ENCODE measurements around the gene NRG4.
"Not testable (repeated sequence)": the region's sequence is repeated elsewhere in the genome, so short reads cannot be mapped to it uniquely, and the experiment has no call there.

The NRG4 gene

DNA sequence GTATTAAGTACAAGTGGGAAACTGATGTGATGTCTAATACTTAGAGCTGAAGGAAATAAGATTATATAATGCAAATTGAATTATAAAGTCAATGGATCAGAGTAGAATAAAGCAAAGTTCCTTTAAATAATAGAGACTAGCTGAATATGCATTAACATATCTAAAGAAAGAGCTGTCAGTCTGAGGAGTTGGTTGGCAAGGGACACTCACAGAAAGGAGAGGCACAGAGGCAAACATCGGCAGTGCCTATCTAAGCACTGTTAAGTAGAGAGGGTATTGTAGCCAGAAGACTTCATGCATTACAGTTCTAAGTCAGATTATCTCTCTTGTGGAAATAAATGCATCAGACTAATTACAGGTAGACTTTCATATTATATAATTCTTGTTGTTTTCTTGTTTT, 16.6 kb downstream of the NRG4 start:
- FAIRE-seq (no peak), DNase-seq (ENCODE audit: insufficient read length, low spot score) (no peak)

GRCh38 chr15:75994220-75994619, 18.0 kb downstream of the NRG4 start:
- FAIRE-seq (no peak), DNase-seq (ENCODE audit: insufficient read length, low spot score) (no peak)

DNA sequence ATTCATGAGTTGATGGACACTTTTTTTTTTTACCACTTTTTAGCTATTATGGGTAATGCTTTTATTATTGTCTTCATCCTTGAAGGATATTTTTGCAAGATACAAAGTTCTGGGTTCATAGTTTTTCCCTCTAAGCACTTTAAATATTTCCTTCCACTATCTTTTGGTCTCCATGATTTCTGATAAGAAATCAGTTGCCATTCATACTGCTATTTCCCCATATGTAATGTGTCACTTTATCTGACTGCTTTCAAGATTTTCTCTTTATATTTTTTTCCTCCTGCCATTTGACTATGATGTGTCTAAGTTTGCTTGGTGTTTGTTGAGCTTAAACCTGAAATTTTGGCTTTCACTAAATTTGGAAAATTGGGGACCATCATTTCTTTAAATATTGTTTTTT, 19.3 kb downstream of the NRG4 start:
- no peak for DNase-seq (ENCODE audit: insufficient read length, low spot score)
- FAIRE-seq: no peak

DNA sequence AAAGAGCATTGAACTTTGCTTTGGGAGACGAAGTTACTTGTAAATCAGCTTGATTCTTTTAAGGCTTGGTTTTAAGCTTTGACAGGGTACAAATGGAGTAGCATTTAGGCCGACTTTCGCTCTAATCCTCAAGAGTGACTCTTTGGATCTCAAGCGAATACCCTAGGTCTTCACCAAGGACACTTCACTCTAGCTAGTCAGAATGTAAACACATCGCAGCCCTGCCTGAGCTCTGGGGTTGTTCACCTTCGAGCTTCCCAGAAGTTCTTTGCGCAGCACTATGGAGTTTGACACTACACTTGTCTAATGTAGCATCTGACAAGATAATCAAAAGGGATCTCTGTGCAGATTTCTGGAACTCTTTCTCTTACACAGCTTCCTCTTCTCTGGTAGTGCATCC, 22.3 kb downstream of the NRG4 start:
- DNase-seq (ENCODE audit: insufficient read length, low spot score) (no peak), FAIRE-seq (no peak)

GRCh38 chr15:75989045-75989444, 23.2 kb downstream of the NRG4 start:
- FAIRE-seq (no peak), DNase-seq (ENCODE audit: insufficient read length, low spot score) (no peak)

DNA sequence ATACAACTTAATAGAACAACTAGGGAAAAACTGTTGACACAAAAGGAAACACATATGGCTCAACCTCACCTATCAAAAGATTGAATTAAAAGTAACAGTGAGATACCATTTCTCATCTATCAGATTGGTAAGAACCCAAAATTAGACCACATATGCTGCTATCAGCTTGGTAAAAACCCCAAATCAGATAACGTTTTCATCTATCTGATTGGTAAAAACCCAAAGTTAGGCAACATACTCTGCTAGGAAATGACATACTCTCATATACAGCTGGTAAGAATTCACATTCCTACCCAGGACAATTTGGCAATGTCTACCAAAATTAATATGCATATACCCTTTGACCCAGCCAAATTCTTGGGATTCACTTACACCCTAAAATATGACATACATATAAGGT, 26.3 kb downstream of the NRG4 start:
- no peak for DNase-seq (ENCODE audit: insufficient read length, low spot score)
- no peak for FAIRE-seq

GRCh38 chr15:75984706-75985105, 27.5 kb downstream of the NRG4 start:
- DNase-seq (ENCODE audit: insufficient read length, low spot score); FAIRE-seq: not testable (repeated sequence)

DNA sequence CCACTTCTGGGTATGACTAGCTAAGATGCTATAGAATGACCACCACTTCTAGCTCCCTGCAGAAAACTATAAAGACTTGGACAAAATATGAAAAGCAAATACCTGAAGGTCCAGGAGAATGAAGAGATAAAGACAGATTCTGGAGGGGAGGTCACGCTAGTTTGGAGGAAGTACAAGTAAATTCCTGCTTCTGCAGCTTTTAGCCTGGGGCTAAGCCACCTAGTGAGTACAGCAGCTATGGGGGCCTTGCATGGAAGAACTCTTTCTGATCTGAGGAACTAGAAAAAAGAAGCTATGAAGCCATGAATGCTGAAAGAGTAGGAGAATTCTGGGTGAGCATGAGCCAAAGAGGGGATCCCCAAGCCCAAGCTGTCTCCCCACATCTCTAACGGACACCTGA, 29.8 kb downstream of the NRG4 start:
- FAIRE-seq: no peak
- DNase-seq (ENCODE audit: insufficient read length, low spot score): no peak

- FAIRE-seq: no peak
These were observed 30.9 kb downstream of the NRG4 start for GRCh38 chr15:75981149-75981815.

DNA sequence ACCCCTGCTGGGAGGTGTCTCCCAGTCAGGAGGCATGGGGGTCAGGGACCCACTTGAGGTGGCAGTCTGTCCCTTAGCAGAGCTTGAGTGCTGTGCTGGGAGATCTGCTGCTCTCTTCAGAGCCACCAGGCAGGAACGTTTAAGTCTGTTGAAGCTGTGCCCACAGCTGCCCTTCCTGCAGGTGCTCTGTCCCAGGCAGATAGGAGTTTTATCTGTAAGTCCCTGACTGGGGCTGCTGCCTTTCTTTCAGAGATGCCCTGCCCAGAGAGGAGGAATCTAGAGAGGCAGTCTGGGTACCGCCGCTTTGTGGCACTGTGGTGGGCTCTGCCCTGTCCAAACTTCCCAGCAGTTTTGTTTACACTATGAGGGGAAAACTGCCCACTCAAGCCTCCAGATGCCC, 35.5 kb downstream of the NRG4 start:
- DNase-seq (ENCODE audit: insufficient read length, low spot score); FAIRE-seq: not testable (repeated sequence)

More at GRCh38 chr15:75981149-75981815, 30.9 kb downstream of the NRG4 start:
- no peak for DNase-seq (ENCODE audit: insufficient read length, low spot score)

DNA sequence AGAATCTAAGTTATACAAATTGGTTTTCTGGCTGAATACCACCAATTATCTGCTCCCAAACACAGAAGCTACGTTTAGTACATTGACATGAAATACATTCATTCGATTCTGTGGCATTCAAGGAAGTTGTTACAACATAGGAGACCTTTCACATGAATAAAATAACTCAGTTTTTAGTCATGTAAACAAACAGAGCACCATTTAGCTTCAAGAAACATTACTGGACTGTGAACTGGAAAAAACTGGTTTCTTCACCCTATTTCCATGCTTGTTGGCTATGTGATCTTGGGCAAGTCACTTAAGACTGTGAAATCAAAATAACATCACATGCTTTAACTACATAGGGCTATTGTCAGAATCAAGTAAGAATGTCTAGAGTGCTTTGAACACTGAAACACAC, 46.2 kb downstream of the NRG4 start:
- DNase-seq (ENCODE audit: insufficient read length, low spot score): no peak
- no peak for FAIRE-seq

- DNase-seq (ENCODE audit: insufficient read length, low spot score): no peak
- no peak for FAIRE-seq
These were observed 50.9 kb downstream of the NRG4 start for GRCh38 chr15:75961331-75961730.

- FAIRE-seq: no peak
These were observed 56.5 kb downstream of the NRG4 start for GRCh38 chr15:75955720-75956119.

DNA sequence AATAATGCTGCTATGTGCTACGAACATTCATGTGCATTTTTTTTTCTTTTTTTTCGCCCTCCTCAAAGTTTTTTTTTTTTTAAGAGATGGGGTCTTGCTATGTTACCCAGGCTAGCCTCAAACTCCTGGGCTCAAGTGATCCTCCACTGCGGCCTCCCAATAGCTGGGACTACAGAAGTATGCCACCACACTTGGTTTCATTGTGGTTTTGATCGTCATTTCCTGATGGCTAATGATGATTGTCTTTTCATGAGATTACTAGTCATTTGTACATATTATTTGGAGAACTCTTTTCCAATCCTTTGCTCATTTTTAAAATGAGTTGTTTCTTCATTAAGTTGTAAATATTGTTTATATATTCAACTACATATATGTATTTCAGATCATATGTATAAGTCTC, 59.7 kb downstream of the NRG4 start:
- FAIRE-seq: no peak
- DNase-seq (ENCODE audit: insufficient read length, low spot score): no peak

More at GRCh38 chr15:75955720-75956119, 56.5 kb downstream of the NRG4 start:
- DNase-seq (ENCODE audit: insufficient read length, low spot score): no peak

DNA sequence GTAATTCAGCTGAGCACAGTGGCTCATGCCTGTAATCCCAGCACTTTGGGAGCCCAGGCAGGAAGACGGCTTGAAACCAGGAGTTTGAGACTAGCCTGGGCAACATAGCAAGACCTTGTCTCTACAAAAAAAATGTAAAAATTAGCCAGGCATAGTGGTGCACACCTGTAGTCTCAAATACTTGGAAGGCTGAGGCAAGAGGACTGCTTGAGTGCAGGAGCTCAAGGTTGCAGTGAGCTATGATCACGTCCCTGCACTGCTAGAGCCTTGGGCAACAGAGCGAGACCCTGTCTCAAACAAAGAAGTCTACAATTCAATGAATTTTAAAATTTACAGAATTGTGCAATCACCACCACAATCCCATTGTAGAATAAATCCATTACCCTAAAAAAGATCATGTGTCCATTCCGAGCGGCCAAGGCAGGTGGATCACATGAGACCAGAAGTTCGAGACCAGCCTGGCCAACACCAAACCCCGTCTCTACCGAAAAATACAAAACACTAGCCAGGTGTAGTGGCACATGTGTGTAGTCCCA, 63.4 kb downstream of the NRG4 start:
- DNase-seq (ENCODE audit: insufficient read length, low spot score) (no peak), FAIRE-seq (no peak)

DNA sequence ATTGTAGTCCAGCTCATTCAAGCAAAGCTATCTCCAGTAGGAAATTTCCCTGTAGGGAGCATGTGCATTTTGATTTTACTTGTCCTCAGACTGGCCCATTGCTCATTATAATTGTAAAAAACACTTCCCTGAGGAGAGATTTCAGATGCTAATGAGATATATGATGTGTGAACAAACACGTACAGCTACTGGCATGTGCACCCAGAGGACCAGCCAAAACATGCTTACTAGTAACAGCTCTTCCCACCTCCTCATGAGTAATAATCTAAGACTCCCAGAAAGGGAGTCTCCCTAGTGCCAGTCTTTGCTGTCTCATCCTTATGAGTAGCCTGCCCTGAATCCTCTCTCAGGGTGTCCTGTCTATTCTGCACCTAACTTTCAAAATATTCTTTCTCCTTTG, 65.1 kb downstream of the NRG4 start:
- DNase-seq (ENCODE audit: insufficient read length, low spot score) (peak; percentile 10), FAIRE-seq (no peak)

- DNase-seq (ENCODE audit: insufficient read length, low spot score) (no peak), FAIRE-seq (no peak)
These were observed 66.3 kb downstream of the NRG4 start for GRCh38 chr15:75945953-75946352.

DNA sequence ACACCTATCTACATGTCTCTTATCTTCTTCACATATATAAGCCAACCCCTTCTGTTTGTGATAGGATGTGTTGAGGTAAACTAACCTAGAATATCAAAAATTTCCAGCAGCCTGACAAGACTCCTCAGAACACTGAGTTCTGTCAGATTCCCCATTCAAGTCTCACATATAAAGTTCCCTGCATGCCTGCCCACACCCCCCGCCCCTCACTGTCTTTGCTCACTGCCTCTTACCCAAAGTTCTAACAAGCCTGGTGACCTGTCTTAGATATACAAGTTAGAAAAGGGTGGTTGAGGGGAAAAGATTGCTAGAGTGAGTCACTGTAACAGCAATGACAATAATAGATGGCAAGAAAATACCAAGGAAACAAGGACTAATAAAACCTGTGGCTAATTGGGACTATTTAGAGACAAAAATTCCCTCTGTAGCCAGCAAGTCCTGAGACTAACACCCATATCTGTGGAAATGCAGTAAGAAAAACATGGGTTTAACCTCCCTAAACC, 68.5 kb downstream of the NRG4 start:
- no peak for FAIRE-seq

GRCh38 chr15:75943246-75943645, 69.0 kb downstream of the NRG4 start:
- FAIRE-seq: no peak
- DNase-seq (ENCODE audit: insufficient read length, low spot score): no peak

More for the DNA sequence above, 68.5 kb downstream of the NRG4 start:
- DNase-seq (ENCODE audit: insufficient read length, low spot score): no peak

- FAIRE-seq (no peak), DNase-seq (ENCODE audit: insufficient read length, low spot score) (no peak)
These were observed 69.8 kb downstream of the NRG4 start for GRCh38 chr15:75942464-75942863.

DNA sequence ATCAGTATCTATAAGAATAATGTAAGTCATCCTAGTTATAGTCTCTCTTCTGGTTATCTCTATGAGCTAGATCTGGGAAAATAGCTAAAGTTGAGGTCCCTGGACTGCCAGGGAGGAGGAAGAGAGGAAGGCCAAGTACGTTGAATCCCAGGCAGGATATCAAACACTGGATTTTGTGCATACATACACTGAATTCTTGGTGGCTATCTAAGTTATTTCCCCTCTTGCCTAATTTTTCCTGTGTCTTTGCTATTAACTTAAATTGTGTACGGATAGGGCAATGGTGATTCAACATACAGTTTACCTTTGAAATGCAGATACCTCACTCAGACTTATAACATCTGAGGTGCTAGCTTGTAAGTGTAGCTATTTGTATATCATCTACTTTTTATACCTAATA, 81.4 kb downstream of the NRG4 start:
- DNase-seq (ENCODE audit: insufficient read length, low spot score) (no peak), FAIRE-seq (no peak)

- FAIRE-seq: no peak
These were observed 82.2 kb downstream of the NRG4 start for GRCh38 chr15:75929799-75930565.

More at GRCh38 chr15:75929799-75930565, 82.2 kb downstream of the NRG4 start:
- no peak for DNase-seq (ENCODE audit: insufficient read length, low spot score)

Data from HTR-8/SVneo (cell line).